HepG2 (cell line): ENCODE data around the gene CEBPB. TPM values are rescaled to one million over a fixed set of nuclear protein-coding genes. Genes with fewer than 3 reads are reported as not detected.
A peak's percentile ranks its signal among the peaks of the same experiment; 100 is the strongest.

Source experiments
- CCAR2 ChIP-seq: fragments of 200-400 bp; formaldehyde crosslinking; optimal IDR thresholded peaks from 2 replicates; pipeline ENCODE3; 2018; ENCODE audit warnings: low read depth, mild to moderate bottlenecking, low read length, moderate library complexity
- GABPA ChIP-seq, 2 experiments: IDR thresholded peaks; 2 replicates each; pipeline ENCODE4 v1.6.1; 2011 to 2016; ENCODE audit warnings: low read depth in 2 of 2, low read length in 1 of 2, missing biosample characterization in 1 of 2, missing genetic modification characterization in 1 of 2
- IRF2 ChIP-seq: IDR thresholded peaks from 2 replicates; pipeline ENCODE4 v1.6.1; 2018; ENCODE audit warnings: missing genetic modification reagents, missing compliant biosample characterization
- SNAPC5 ChIP-seq: sonication (generic); formaldehyde crosslinking; IDR thresholded peaks from 2 replicates; pipeline ENCODE4 v1.8.1; 2023; ENCODE audit warnings: mild to moderate bottlenecking, missing genetic modification reagents, borderline replicate concordance
- TEAD3 ChIP-seq: optimal IDR thresholded peaks from 2 replicates; pipeline ENCODE3; 2016; ENCODE audit warnings: borderline replicate concordance
- ZBTB37 ChIP-seq: sonication (generic); formaldehyde crosslinking; IDR thresholded peaks from 2 replicates; pipeline ENCODE4 v1.4.0; 2020; ENCODE audit warnings: mild to moderate bottlenecking, missing genetic modification reagents
- ZNF251 ChIP-seq: sonication (generic); formaldehyde crosslinking; IDR thresholded peaks from 2 replicates; pipeline ENCODE4 v1.9.0; 2021; ENCODE audit warnings: mild to moderate bottlenecking, missing genetic modification reagents
- ZNF44 ChIP-seq: sonication (generic); formaldehyde crosslinking; IDR thresholded peaks from 2 replicates; pipeline ENCODE4 v1.5.1; 2020; ENCODE audit warnings: mild to moderate bottlenecking, missing genetic modification reagents
- ZNF501 ChIP-seq: sonication (generic); formaldehyde crosslinking; IDR thresholded peaks from 2 replicates; pipeline ENCODE4 v1.5.1; 2020; ENCODE audit warnings: mild to moderate bottlenecking, moderate library complexity, missing genetic modification reagents
- polyA plus RNA-seq, 8 experiments: library from polyadenylated mRNA; depleted of rRNA in 3 of 8; stranded (reverse) in 7 of 8; unstranded in 1 of 8; fragments of >200 nt; fragmentation: Illumina TruSeq in 4 of 8; extraction: Trizol in 4 of 8; gene quantifications; 2 replicates each; pipeline versions ENCODE4 v1.2.1 to v1.2.3, GENCODE V29; 2011 to 2016; ENCODE audit warnings: low read depth in 4 of 8, missing spikeins in 1 of 8, mixed read lengths in 1 of 8; ENCODE audit not compliant: insufficient read depth in 1 of 8
- total RNA-seq, 5 experiments: library from RNA; depleted of rRNA; stranded (reverse); fragments of >200 nt; fragmentation: Illumina TruSeq; extraction: Trizol; gene quantifications; 2 replicates each; pipeline ENCODE4 v1.2.3, GENCODE V29; 2016; ENCODE audit warnings: low read depth in 1 of 5
- TF ChIP-seq, protein P1 (sequence below): sonication (generic); formaldehyde crosslinking; IDR thresholded peaks from 2 replicates; pipeline ENCODE4 v1.8.1; 2022; ENCODE audit warnings: low read depth, mild to moderate bottlenecking, missing genetic modification reagents
- TF ChIP-seq, protein P2 (sequence below): IDR thresholded peaks from 2 replicates; pipeline ENCODE4 v1.6.1; 2016; ENCODE audit warnings: missing biosample characterization, missing genetic modification reagents, low read depth
- TF ChIP-seq, protein P3 (sequence below): fragments of 450-650 bp; IDR thresholded peaks from 2 replicates; pipeline ENCODE4 v1.6.1; 2017
- TF ChIP-seq, protein P4 (sequence below): sonication (generic); formaldehyde crosslinking; conservative IDR thresholded peaks from 2 replicates; pipeline ENCODE4 v1.8.1; 2023; ENCODE audit warnings: missing genetic modification reagents
- TF ChIP-seq, protein P5 (sequence below), 2 experiments: sonication (generic) in 1 of 2; formaldehyde crosslinking in 1 of 2; IDR thresholded peaks; 2 replicates each; pipeline versions ENCODE4 v1.5.1 to v1.6.1; 2011 to 2020; ENCODE audit warnings: borderline replicate concordance in 1 of 2, low read depth in 1 of 2, low read length in 1 of 2, mild to moderate bottlenecking in 1 of 2, missing genetic modification reagents in 1 of 2, moderate library complexity in 1 of 2

Gene CEBPB
- total and polyA plus RNA-seq, 2 of the 13 experiments (the other 11 are each of a cell fraction or from before 2014, with no cell fraction given): 18.5 to 28.2 TPM

GRCh38 chr20:50190251-50191064, at the start of gene CEBPB (continued):
- TF ChIP-seq, protein P1, sequence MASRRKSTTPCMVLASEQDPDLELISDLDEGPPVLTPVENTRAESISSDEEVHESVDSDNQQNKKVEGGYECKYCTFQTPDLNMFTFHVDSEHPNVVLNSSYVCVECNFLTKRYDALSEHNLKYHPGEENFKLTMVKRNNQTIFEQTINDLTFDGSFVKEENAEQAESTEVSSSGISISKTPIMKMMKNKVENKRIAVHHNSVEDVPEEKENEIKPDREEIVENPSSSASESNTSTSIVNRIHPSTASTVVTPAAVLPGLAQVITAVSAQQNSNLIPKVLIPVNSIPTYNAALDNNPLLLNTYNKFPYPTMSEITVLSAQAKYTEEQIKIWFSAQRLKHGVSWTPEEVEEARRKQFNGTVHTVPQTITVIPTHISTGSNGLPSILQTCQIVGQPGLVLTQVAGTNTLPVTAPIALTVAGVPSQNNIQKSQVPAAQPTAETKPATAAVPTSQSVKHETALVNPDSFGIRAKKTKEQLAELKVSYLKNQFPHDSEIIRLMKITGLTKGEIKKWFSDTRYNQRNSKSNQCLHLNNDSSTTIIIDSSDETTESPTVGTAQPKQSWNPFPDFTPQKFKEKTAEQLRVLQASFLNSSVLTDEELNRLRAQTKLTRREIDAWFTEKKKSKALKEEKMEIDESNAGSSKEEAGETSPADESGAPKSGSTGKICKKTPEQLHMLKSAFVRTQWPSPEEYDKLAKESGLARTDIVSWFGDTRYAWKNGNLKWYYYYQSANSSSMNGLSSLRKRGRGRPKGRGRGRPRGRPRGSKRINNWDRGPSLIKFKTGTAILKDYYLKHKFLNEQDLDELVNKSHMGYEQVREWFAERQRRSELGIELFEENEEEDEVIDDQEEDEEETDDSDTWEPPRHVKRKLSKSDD (CRISPR knock-in tag): 0 out of 2 replicates have a peak, but pooled peaks have one; percentile 37
- TF ChIP-seq, protein P2, sequence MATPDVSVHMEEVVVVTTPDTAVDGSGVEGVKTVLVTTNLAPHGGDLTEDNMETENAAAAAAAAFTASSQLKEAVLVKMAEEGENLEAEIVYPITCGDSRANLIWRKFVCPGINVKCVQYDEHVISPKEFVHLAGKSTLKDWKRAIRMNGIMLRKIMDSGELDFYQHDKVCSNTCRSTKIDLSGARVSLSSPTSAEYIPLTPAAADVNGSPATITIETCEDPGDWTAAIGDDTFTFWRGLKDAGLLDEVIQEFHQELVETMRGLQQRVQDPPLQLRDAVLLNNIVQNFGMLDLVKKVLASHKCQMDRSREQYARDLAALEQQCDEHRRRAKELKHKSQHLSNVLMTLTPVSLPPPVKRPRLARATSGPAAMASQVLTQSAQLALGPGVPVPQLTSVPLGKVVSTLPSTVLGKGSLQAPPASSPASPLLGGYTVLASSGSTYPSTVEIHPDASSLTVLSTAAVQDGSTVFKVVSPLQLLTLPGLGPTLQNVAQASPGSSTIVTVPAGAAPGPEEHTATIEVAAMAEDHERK (CRISPR knock-in tag): peak; percentile 40; the same call in 1 of the 2 replicates
- TF ChIP-seq, protein P3, sequence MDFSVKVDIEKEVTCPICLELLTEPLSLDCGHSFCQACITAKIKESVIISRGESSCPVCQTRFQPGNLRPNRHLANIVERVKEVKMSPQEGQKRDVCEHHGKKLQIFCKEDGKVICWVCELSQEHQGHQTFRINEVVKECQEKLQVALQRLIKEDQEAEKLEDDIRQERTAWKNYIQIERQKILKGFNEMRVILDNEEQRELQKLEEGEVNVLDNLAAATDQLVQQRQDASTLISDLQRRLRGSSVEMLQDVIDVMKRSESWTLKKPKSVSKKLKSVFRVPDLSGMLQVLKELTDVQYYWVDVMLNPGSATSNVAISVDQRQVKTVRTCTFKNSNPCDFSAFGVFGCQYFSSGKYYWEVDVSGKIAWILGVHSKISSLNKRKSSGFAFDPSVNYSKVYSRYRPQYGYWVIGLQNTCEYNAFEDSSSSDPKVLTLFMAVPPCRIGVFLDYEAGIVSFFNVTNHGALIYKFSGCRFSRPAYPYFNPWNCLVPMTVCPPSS: no peak
- no peak for TF ChIP-seq ZNF251 (CRISPR knock-in tag)
- no peak for TF ChIP-seq ZNF44
- no peak for TF ChIP-seq ZBTB37
- TF ChIP-seq CCAR2: no peak
- TF ChIP-seq TEAD3: peak; percentile 56
- TF ChIP-seq ZNF501 (CRISPR knock-in tag): no peak
- peak; percentile 69 for TF ChIP-seq SNAPC5 (CRISPR knock-in tag)
- TF ChIP-seq IRF2 (CRISPR knock-in tag): peak; percentile 68
- TF ChIP-seq, protein P4, sequence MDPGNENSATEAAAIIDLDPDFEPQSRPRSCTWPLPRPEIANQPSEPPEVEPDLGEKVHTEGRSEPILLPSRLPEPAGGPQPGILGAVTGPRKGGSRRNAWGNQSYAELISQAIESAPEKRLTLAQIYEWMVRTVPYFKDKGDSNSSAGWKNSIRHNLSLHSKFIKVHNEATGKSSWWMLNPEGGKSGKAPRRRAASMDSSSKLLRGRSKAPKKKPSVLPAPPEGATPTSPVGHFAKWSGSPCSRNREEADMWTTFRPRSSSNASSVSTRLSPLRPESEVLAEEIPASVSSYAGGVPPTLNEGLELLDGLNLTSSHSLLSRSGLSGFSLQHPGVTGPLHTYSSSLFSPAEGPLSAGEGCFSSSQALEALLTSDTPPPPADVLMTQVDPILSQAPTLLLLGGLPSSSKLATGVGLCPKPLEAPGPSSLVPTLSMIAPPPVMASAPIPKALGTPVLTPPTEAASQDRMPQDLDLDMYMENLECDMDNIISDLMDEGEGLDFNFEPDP (CRISPR knock-in tag): no peak
- TF ChIP-seq, protein P5, sequence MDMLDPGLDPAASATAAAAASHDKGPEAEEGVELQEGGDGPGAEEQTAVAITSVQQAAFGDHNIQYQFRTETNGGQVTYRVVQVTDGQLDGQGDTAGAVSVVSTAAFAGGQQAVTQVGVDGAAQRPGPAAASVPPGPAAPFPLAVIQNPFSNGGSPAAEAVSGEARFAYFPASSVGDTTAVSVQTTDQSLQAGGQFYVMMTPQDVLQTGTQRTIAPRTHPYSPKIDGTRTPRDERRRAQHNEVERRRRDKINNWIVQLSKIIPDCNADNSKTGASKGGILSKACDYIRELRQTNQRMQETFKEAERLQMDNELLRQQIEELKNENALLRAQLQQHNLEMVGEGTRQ (IDR thresholded peaks at IDR 0.05; ENCODE audit: low read depth, low read length): no peak
- TF ChIP-seq, protein P5 (CRISPR knock-in tag; IDR thresholded peaks at IDR 0.05; ENCODE audit: borderline replicate concordance): no peak
- no peak for TF ChIP-seq GABPA (IDR thresholded peaks at IDR 0.05; ENCODE audit: low read depth, low read length)
- no peak for TF ChIP-seq GABPA (CRISPR knock-in tag; IDR thresholded peaks at IDR 0.05; ENCODE audit: low read depth)
